A549 treated with CpdA at 1 μM for 4 hours (cell line): Measurements from ENCODE around the gene USP51. TPM values are rescaled to one million over a fixed set of nuclear protein-coding genes. Genes with fewer than 3 reads are reported as not detected.

Source experiments
- total RNA-seq: library from RNA; stranded (reverse); fragments of 200-300 nt; extraction: Qiagen RNA extraction; gene quantifications from 5 replicates; pipeline ENCODE4 v1.2.3, GENCODE V29; 2022; ENCODE audit warnings: low read depth

The USP51 gene
- total RNA-seq, result 0.32 to 0.71 TPM (median 0.52 TPM) in 5 replicates

DNA sequence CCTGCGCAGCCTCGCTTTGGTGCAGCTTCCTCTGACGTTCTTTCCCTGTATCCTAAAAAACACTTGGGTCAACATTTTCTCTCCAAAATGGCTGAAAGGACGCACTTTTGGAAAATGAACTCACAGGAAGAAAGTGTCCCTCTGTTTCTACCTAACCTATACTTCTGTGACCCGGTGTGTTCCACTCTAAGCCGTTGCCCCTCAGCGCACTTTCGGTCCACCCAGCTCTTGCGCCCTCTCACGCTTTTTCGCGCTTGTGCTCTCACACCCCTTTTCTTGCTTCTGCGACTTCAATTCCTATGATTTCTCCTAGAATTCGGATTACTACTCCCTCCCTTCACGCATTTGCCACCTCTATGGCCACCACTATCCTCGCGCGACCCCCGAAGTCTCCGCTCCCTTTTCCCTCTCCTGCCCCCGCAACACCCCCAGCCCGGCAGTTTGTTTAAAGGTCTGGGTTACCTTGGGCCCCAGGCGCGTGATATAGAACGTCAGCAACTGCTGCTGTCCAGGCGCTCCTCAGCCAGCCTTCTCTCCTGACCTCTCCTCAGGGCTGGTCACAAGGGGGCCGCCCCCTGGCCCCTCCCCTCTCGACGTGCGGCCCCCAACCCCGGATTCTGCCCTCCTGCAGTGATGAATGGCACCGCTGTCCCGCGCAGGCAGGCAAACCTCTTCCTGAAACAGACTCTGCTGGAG lies at the start of gene USP51:
Gene USP51 (minus strand): TSS at position 535 of the 696 bp plus-strand sequence. CDS start 909 bp downstream, outside the sequence.

DNA sequence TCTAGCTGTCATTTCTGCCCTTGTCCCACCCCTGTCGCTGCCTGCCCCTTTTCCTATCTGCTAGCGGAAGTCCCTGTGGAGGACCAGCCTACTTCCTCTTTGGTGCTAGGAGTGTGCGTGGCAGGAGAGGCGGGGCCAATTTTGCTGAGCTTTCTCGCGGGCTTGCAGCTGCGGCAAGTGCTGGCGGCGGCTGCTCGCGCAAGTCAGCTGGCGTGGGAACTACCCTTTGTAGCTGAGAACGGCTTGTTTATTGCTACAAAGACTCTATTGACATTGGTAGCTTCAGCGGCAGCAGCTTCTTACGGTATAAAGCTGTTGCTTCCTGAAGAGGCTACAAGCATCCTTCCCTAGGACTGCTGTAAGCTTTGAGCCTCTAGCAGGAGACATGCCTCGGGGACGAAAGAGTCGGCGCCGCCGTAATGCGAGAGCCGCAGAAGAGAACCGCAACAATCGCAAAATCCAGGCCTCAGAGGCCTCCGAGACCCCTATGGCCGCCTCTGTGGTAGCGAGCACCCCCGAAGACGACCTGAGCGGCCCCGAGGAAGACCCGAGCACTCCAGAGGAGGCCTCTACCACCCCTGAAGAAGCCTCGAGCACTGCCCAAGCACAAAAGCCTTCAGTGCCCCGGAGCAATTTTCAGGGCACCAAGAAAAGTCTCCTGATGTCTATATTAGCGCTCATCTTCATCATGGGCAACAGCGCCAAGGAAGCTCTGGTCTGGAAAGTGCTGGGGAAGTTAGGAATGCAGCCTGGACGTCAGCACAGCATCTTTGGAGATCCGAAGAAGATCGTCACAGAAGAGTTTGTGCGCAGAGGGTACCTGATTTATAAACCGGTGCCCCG lies 37.4 kb downstream of the USP51 start, which contains the start of gene MAGEH1:
Gene MAGEH1 (plus strand): TSS at position 138 of the 843 bp plus-strand sequence. CDS start 248 bp downstream, at position 386.

Other genes with a start within 250 kb of the USP51 start
- not detected in 5 replicates for gene PAGE3, start 224.9 kb downstream of the USP51 start, total RNA-seq
- gene MAGEH1, start 37.7 kb downstream of the USP51 start, total RNA-seq, result 6.7 to 7.6 TPM (median 6.9 TPM) in 5 replicates
- not detected in 5 replicates for gene FOXR2, start 133.6 kb upstream of the USP51 start, total RNA-seq
- gene RRAGB, start 227.9 kb upstream of the USP51 start, total RNA-seq, result 10.6 to 14.9 TPM (median 12.0 TPM) in 5 replicates